Kidney epithelial cell (primary cell): ENCODE results near the gene SPG7. TPM values are rescaled to one million over a fixed set of nuclear protein-coding genes. Genes with fewer than 3 reads are reported as not detected.

Source experiments
- DNase-seq: peaks from one replicate; pipeline ENCODE4 v3.0.0-alpha.2; 2010; ENCODE audit warnings: low read depth
- H3K27me3 ChIP-seq: 2 replicates; pipeline ENCODE4 v1.6.0; 2011; ENCODE audit warnings: low read length; ENCODE audit not compliant: control insufficient read depth, insufficient read depth
- H3K36me3 ChIP-seq: 2 replicates; pipeline ENCODE4 v1.5.1; 2011; ENCODE audit warnings: low read length; ENCODE audit not compliant: control insufficient read depth, insufficient read depth
- H3K4me3 ChIP-seq: 2 replicates; pipeline ENCODE4 v1.5.1; 2011; ENCODE audit warnings: low read depth, mild to moderate bottlenecking, control low read depth, low read length
- CTCF ChIP-seq: IDR thresholded peaks from 2 replicates; pipeline ENCODE4 v1.5.1; 2011; ENCODE audit warnings: mild to moderate bottlenecking, moderate library complexity, low read length, control low read depth, inconsistent platforms; ENCODE audit not compliant: insufficient read depth, poor library complexity, severe bottlenecking
- total RNA-seq: library from RNA; depleted of rRNA; stranded (reverse); fragments of >200 nt; gene quantifications from 2 replicates; pipeline ENCODE4 v1.2.3, GENCODE V29; 2015

SPG7 gene
- total RNA-seq, 1 donor from 2014 or later = 144 TPM

- DNase-seq = no peak
- H3K36me3 ChIP-seq = no peaks in the 10 kb centered on the region
- H3K27me3 ChIP-seq = no peaks in the 10 kb centered on the region
- no peak overlapping the region for H3K4me3 ChIP-seq
- TF ChIP-seq CTCF = no peak
Observed at GRCh38 chr16:89605186-89605970, 97.2 kb downstream of the SPG7 start.

GRCh38 chr16:89606006-89606405, 97.8 kb downstream of the SPG7 start:
- H3K27me3 ChIP-seq = no peaks in the 10 kb centered on the region
- no peak for TF ChIP-seq CTCF
- no peaks in the 10 kb centered on the region for H3K36me3 ChIP-seq
- no peak overlapping the region for H3K4me3 ChIP-seq
- no peak for DNase-seq

Other genes with a start within 250 kb of the SPG7 start
- 133 and 171 TPM in 2 replicates for gene ANKRD11, start 17.8 kb upstream of the SPG7 start, total RNA-seq
- gene RPL13, start 52.3 kb downstream of the SPG7 start, total RNA-seq = 11,644 and 17,833 TPM in 2 replicates
- gene CPNE7, start 67.4 kb downstream of the SPG7 start, total RNA-seq = 11.5 and 11.6 TPM in 2 replicates
- 1.2 and 3.1 TPM in 2 replicates for gene DPEP1, start 105.2 kb downstream of the SPG7 start, total RNA-seq
- 96.8 and 126 TPM in 2 replicates for gene CHMP1A, start 149.3 kb downstream of the SPG7 start, total RNA-seq
- 6.6 and 10.0 TPM in 2 replicates for gene SPATA33, start 149.4 kb downstream of the SPG7 start, total RNA-seq
- 50.5 and 61.5 TPM in 2 replicates for gene CDK10, start 178.3 kb downstream of the SPG7 start, total RNA-seq
- 24.0 and 28.8 TPM in 2 replicates for gene SPATA2L, start 193.3 kb downstream of the SPG7 start, total RNA-seq
- gene VPS9D1, start 212.5 kb downstream of the SPG7 start, total RNA-seq = 5.1 and 9.3 TPM in 2 replicates
- 21.7 and 29.4 TPM in 2 replicates for gene ZNF276, start 213.1 kb downstream of the SPG7 start, total RNA-seq